NCI-H524 (cell line): ENCODE data around the gene OLFML2B.
"Not testable (repeated sequence)": the region's sequence is repeated elsewhere in the genome, so short reads cannot be mapped to it uniquely, and the experiment has no call there.

Experiments used
- DNase-seq, 2 experiments: peaks; one replicate each; lab custom pipeline; 2025; lab: John Stamatoyannopoulos, UW

Gene OLFML2B

DNA sequence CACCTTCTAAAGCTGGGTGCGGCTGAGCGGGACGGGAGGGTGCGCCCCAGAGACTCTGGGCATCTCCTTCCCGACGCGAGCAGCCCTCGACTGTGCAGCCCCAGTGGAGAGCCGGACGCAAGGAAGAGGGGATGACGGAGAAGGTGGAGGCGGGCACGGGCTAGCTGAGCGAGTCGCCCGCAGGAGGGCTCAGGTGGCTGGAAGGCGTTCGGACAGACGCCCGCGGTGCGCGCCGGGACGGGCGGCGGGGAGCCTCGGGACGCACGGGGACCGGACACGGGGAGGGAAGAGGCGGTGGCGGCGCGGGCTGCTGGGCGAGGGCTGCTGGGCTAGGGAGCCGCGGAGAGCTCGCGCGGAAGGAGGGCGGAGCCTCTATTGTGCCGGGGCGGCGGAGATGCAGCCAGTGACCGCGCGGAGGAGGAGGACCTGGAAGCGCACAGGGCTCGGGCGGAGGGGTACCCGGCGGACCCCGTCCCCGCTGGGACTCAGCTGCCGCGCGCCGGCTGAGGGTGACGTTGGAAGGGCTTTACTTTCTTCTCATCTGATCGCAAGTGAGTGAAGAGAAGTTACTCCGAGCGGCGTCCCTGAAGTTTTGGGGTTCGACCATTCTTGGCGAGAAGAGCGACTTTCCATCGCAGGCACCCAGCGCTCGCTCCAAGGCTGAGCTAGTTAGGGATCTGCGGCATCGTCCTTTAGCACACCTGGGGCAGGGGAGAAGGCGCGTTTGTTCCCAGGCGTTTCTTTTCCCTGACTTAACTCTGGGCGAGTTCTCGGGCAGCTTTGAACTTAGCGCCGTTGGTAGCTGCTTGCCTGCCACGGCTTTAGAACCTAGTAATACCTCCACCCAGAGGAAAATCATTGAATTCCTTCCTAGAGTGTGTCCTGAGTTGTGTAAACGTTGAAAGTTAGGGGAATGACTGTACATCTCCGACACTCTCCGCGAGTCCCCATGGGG is at the start of gene OLFML2B:
OLFML2B (minus strand) TSS at position 323 of the 955 bp plus-strand sequence. CDS start 439 bp downstream, outside the sequence.
- peak in 1 of 2 experiments; percentile 58 for DNase-seq

GRCh38 chr1:162072740-162073139 is 49.1 kb upstream of the OLFML2B start:
- no peak for DNase-seq

DNA sequence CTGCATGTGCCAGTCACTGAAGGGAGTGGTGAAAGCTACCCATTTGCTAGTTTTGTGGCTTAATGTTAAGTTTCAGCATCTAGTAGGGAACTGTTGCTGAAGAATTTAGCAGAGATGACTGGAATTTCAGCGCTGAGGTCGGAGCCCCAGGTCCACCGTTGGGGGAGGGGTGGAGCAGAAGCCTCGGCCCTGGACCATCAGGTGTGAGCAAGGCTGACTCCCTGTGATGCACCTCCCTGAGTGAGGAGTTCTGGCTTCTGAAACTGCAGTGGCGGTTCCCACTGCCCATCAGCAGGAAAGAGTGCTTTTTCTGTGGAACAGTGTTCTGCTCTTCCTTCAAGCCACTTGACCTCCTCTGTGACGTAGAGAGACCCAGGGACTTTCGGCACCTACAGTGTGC is 47.2 kb upstream of the OLFML2B start:
- DNase-seq, result no peak

GRCh38 chr1:162070094-162070748 is 46.6 kb upstream of the OLFML2B start:
- peak in 1 of 2 experiments; percentile 47 for DNase-seq

- peak; percentile 60 to 68 for DNase-seq
These were observed 45.8 kb upstream of the OLFML2B start, which contains the start of gene NOS1AP for GRCh38 chr1:162069334-162070093. Gene NOS1AP, plus strand, starts transcription at chr1:162069691. Its CDS starts 487 bp downstream, at chr1:162070178.

GRCh38 chr1:162068301-162068700 is 44.6 kb upstream of the OLFML2B start:
- DNase-seq, result no peak

GRCh38 chr1:162067466-162067865 is 43.8 kb upstream of the OLFML2B start:
- no peak for DNase-seq

- not testable (repeated sequence) for DNase-seq
These were observed 43.2 kb upstream of the OLFML2B start for GRCh38 chr1:162066836-162067235.

DNA sequence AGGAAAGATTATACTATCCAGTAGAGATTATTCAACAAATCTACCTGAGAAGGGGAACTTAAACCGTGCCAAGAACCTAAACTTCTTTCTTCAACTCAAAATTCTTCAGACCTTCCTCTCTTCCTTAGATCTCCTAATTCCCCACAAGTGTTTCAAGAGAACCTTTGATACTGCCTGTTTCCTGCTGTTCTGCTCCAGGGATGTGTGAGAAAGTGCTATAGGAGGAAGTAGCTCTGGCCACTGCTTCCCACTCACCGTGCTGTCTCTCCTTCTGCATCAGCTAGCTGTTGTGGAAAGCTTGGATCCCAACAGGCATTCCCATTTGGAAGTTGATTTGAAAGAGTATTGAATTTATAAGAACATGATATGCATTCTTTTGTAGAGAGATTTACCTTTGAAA is 41.3 kb upstream of the OLFML2B start:
- no peak for DNase-seq

DNA sequence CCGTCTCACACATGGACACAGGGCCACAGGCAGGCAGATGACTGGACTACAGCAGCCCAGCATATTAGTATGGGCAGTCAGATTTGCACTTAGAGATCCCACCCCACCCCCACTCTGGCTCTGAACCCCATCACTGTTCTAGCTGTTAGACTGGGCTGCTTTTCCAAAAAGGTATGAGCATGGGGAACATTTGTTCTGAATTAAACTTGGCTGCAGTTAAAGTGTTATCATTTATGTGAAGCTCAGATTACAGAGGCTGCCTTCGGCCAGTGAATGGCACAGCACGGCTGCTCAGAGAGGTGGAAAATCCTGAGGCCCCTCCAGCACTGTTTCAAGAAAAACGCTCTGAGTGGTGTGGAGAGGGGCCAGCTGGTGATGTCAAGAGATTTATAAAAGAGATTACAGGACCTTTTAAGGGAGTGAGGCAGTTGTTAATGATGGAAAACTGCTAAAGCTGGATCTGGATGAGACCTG is 38.9 kb upstream of the OLFML2B start:
- DNase-seq, result peak; percentile 82 to 94

GRCh38 chr1:162060314-162060713 is 36.6 kb upstream of the OLFML2B start:
- DNase-seq, result no peak

GRCh38 chr1:162059721-162060120 is 36.1 kb upstream of the OLFML2B start:
- DNase-seq, result no peak

DNA sequence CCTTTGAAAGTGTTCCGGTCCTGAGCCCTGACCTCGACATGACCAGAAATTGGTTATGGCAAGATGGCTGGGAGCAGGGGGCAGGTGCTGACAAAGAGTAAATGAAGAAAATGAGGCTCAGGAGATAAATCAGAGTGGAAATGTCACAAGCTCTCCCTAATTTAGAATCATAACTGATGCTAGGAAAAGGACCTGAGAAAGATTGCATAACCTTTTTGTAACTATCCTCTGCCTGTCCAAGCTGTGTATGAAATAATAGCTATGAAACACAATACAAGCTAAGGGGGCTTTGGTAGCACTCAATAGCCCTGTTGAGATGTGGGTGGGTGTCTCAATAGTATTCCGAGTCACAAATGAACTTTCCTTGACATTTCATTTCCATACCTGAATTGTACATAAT is 32.9 kb upstream of the OLFML2B start:
- no peak for DNase-seq

GRCh38 chr1:162056043-162056442 is 32.4 kb upstream of the OLFML2B start:
- peak; percentile 54 to 71 for DNase-seq

- no peak for DNase-seq
These were observed 31.4 kb upstream of the OLFML2B start for GRCh38 chr1:162055062-162055461.

- not testable (repeated sequence) for DNase-seq
These were observed 30.3 kb upstream of the OLFML2B start for GRCh38 chr1:162053949-162054348.

- DNase-seq, result no peak
These were observed 23.3 kb upstream of the OLFML2B start for GRCh38 chr1:162046921-162047320.

GRCh38 chr1:162042361-162042760 is 18.7 kb upstream of the OLFML2B start:
- DNase-seq, result no peak

DNA sequence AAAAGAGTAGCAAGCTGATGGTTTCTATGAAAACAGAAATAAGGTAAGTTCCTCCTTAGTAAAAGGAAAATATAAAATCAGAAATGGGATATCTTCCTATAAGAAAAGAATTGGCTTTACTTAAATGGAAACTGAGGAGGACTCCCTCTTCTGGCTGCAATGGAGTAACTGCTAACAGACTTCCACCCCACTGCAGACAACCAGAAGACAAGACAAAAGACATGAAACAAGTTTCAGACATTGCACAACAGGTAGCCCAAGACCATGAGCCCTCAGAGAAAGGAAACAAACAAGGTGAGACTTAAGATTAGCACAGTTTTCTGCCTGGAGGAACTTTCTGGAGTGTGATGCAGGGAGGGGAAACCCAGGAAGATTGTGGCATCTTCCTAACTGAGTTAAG is 17.0 kb upstream of the OLFML2B start:
- DNase-seq, result peak in 1 of 2 experiments; percentile 3

GRCh38 chr1:162040001-162040400 is 16.3 kb upstream of the OLFML2B start:
- no peak for DNase-seq

DNA sequence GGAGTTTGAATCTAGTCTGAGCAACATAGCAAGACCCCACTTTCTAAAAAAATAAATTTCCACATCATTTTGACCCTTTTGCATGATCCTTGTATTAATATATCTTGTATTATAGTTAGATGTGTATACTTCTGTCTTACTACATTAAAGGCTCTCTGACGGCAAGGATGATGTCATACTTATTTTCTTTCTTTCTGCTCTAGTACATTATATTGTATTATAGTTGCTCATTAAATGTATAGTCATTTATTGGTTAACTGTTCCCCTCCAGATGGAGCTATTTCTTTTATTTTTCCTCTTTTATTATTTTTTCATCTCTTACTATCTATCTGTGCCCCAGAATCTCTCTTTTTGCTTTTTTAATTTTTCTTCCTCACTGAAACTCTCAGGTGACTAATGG is 15.0 kb upstream of the OLFML2B start:
- no peak for DNase-seq

DNA sequence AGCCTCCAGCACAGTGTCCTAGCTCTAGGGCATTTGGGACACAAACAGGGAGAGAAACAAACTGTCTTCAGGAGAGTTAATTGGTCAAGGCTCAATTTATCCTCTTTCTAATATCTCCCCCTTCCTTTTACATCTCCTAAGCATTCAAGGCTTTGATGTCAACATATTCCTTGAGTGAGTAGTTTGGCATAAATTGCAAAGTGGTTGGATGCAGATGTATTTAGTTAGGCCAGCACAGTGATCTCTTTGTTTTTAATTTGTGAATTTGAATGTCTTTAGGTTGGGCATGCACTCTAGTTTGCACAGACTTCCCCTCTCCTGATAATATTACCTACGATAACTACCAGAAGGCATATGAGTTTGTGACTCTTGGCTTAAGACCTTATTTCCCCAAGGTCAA is 12.5 kb upstream of the OLFML2B start:
- no peak for DNase-seq
